ENCODE results near the gene RBFOX1. TPM values are rescaled to one million over a fixed set of nuclear protein-coding genes. Genes with fewer than 3 reads are reported as not detected.

The RBFOX1 gene
- total RNA-seq, 4 donors from 2014 or later = 0.08 to 0.32 TPM; not detected in 2

- no peak overlapping the region for H3K27ac ChIP-seq
- H3K36me3 ChIP-seq = no peaks in the 10 kb centered on the region
- WGBS = 6% methylated on average over 18 of the region's 34 CpGs
- H3K4me1 ChIP-seq = peaks cover 13% of the 10 kb centered on the region
- DNase-seq (ENCODE audit: low spot score in 2 of 2) = no peak
- H3K9me3 ChIP-seq = no peaks in the 10 kb centered on the region
- TF ChIP-seq POLR2AphosphoS5 (IDR thresholded peaks at IDR 0.05) (no peak), CTCF (IDR thresholded peaks at IDR 0.05) (no peak), EP300 (IDR thresholded peaks at IDR 0.05) (no peak), POLR2A (IDR thresholded peaks at IDR 0.05) (no peak)
- H3K27me3 ChIP-seq = peaks cover 53% of the 10 kb centered on the region
- H3K4me3 ChIP-seq = peak overlapping the region; percentile 21
Measured at GRCh38 chr16:7303052-7303610, 29.5 kb upstream of the RBFOX1 start.

- no peaks in the 10 kb centered on the region for H3K9me3 ChIP-seq
- H3K27me3 ChIP-seq = peaks cover 53% of the 10 kb centered on the region
- no peak overlapping the region for H3K27ac ChIP-seq
- H3K36me3 ChIP-seq = no peaks in the 10 kb centered on the region
- H3K4me3 ChIP-seq = peak overlapping the region; percentile 21
- DNase-seq (ENCODE audit: low spot score in 2 of 2) = no peak
- TF ChIP-seq EP300 (IDR thresholded peaks at IDR 0.05) (no peak), POLR2AphosphoS5 (IDR thresholded peaks at IDR 0.05) (no peak), POLR2A (IDR thresholded peaks at IDR 0.05) (no peak), CTCF (IDR thresholded peaks at IDR 0.05) (no peak)
- WGBS = 2% methylated on average over 19 of the region's 20 CpGs
- peaks cover 13% of the 10 kb centered on the region for H3K4me1 ChIP-seq
Measured at GRCh38 chr16:7303660-7304200, 28.9 kb upstream of the RBFOX1 start.

- TF ChIP-seq EP300 (IDR thresholded peaks at IDR 0.05) = no peak
- TF ChIP-seq CTCF (IDR thresholded peaks at IDR 0.05) = no peak
- no peak for TF ChIP-seq POLR2AphosphoS5 (IDR thresholded peaks at IDR 0.05)
- no peak for TF ChIP-seq POLR2A (IDR thresholded peaks at IDR 0.05)
- no peak for DNase-seq (ENCODE audit: low spot score in 2 of 2)
- no peak overlapping the region for H3K27ac ChIP-seq
- no peaks in the 10 kb centered on the region for H3K36me3 ChIP-seq
- H3K27me3 ChIP-seq = peaks cover 50% of the 10 kb centered on the region
- no peak overlapping the region for H3K4me3 ChIP-seq
- 0% methylated on average over 26 of the region's 27 CpGs for WGBS
- peaks cover 13% of the 10 kb centered on the region for H3K4me1 ChIP-seq
- H3K9me3 ChIP-seq = no peaks in the 10 kb centered on the region
Measured at GRCh38 chr16:7304279-7304678, 28.4 kb upstream of the RBFOX1 start.

- TF ChIP-seq POLR2A (IDR thresholded peaks at IDR 0.05) (no peak), EP300 (IDR thresholded peaks at IDR 0.05) (no peak), CTCF (IDR thresholded peaks at IDR 0.05) (no peak), POLR2AphosphoS5 (IDR thresholded peaks at IDR 0.05) (no peak)
- Histone ChIP-seq H3K4me3 (no peak overlapping the region), H3K9me3 (no peaks in the 10 kb centered on the region), H3K4me1 (peaks cover 13% of the 10 kb centered on the region), H3K27ac (no peak overlapping the region), H3K36me3 (no peaks in the 10 kb centered on the region), H3K27me3 (peaks cover 43% of the 10 kb centered on the region)
- 24% methylated on average over 4 of the region's 4 CpGs for WGBS
- no peak for DNase-seq (ENCODE audit: low spot score in 2 of 2)
Measured at GRCh38 chr16:7304958-7305357, 27.7 kb upstream of the RBFOX1 start.

- Histone ChIP-seq H3K36me3 (no peaks in the 10 kb centered on the region), H3K4me3 (no peak overlapping the region), H3K27me3 (peaks cover 3% of the 10 kb centered on the region), H3K27ac (no peak overlapping the region), H3K9me3 (no peaks in the 10 kb centered on the region), H3K4me1 (no peaks in the 10 kb centered on the region)
- 47% methylated on average over 5 of the region's 5 CpGs for WGBS
- TF ChIP-seq CTCF (IDR thresholded peaks at IDR 0.05) (no peak), POLR2A (IDR thresholded peaks at IDR 0.05) (no peak), POLR2AphosphoS5 (IDR thresholded peaks at IDR 0.05) (no peak), EP300 (IDR thresholded peaks at IDR 0.05) (no peak)
- no peak for DNase-seq (ENCODE audit: low spot score in 2 of 2)
Measured at GRCh38 chr16:7313170-7313569, 19.5 kb upstream of the RBFOX1 start.
